Smooth muscle cell of the brain vasculature (primary cell): ENCODE data around the gene TMEM178B.
"Not testable (repeated sequence)": the region's sequence is repeated elsewhere in the genome, so short reads cannot be mapped to it uniquely, and the experiment has no call there.

Experiments
- DNase-seq: peaks from one replicate; pipeline ENCODE4 v3.0.0-alpha.2; 2012; ENCODE audit warnings: low read depth, low spot score

Gene TMEM178B

GRCh38 chr7:141312828-141313521 is 239.1 kb downstream of the TMEM178B start:
- DNase-seq, result no peak

- DNase-seq, result no peak
Observed at GRCh38 chr7:141313896-141314295, 240.0 kb downstream of the TMEM178B start.

- DNase-seq, result no peak
Observed at GRCh38 chr7:141317033-141317585, 243.2 kb downstream of the TMEM178B start.

- DNase-seq, result no peak
Observed at GRCh38 chr7:141320287-141320686, 246.4 kb downstream of the TMEM178B start.

GRCh38 chr7:141322383-141322782 is 248.5 kb downstream of the TMEM178B start:
- no peak for DNase-seq

- no peak for DNase-seq
Observed at GRCh38 chr7:141323826-141324225, 250.0 kb downstream of the TMEM178B start.

DNA sequence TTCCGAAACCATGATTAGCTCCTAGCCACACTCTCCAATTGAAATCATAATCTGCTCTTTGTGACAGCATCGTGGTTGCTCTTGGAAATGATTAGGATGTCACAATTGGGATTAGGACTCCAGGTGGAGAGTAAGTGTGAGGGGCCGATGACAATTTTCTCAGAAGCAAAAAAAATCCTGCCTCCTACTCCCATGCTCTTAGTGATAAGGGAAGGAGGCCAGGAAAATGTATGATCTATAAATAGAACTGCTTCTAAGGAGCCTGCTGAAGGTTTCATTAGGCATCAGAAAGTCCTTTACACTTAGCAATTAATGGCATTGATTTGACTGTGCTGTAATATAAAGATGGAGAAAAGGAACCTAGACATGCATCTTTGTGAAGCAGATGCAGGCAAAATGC is 251.0 kb downstream of the TMEM178B start:
- no peak for DNase-seq

- DNase-seq, result no peak
Observed at GRCh38 chr7:141325275-141325674, 251.4 kb downstream of the TMEM178B start.

- DNase-seq, result no peak
Observed at GRCh38 chr7:141328290-141328689, 254.4 kb downstream of the TMEM178B start.

- DNase-seq, result not testable (repeated sequence)
Observed at GRCh38 chr7:141330285-141330684, 256.4 kb downstream of the TMEM178B start.

DNA sequence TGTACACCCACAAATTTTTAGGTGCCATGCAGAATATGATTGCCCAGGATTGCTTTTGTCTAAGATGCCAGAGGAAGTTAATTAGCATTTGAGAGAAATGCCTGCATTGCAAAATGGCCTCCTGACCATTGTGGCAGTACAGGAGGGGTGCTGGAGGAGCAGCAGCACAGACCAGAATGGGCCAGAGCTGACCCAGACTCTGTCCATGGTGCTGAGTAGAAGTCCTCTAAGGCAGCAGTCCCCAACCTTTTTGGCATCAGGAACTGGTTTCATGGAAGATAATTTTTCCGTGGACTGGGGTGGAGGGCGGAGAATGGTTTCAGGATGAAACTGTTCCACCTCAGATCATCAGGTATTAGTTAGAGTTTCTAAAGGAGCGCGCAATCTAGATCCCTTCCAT is 259.6 kb downstream of the TMEM178B start:
- no peak for DNase-seq

- DNase-seq, result no peak
Observed at GRCh38 chr7:141335164-141335563, 261.3 kb downstream of the TMEM178B start.

GRCh38 chr7:141339603-141340002 is 265.7 kb downstream of the TMEM178B start:
- no peak for DNase-seq

GRCh38 chr7:141340991-141341390 is 267.1 kb downstream of the TMEM178B start:
- DNase-seq, result no peak

- DNase-seq, result no peak
Observed at GRCh38 chr7:141342621-141343408, 269.0 kb downstream of the TMEM178B start.

DNA sequence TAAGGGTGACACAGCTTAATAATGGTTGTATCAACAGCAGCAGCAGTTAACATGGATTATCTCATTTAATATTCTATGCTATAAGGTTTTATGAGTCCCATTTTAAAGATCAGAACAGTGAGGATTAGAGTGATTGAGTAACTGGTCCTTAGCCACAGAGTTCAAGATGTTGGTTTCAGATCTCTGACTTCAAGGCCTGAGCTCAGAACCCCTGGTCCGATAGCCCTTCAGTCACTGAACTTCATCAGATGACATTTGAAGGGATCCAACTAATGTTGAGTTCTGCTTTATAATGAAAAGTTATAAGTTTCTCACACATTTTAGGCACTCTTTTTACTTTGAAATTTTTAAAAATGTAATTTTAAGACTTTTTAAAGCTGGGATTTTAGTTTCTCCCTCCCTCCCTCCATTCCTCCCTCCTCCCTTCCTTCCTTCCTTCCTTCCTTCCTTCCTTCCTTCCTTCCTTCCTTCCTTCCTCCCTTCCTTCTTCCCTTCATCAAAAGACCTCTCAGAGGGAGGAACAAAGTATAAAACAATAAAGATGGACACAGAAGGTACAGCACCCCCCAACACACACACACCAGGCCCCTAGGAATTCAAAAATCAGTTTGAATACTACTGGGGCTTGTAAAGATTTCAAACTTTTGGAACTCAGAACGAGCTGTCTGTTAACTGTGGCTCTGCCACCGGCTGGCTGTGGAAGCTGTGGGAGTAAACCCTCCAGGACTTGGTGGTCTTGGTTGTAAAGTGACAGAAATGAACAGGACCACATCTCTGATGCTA is 270.5 kb downstream of the TMEM178B start:
- DNase-seq, result no peak

GRCh38 chr7:141348728-141349127 is 274.9 kb downstream of the TMEM178B start:
- no peak for DNase-seq

- no peak for DNase-seq
Observed at GRCh38 chr7:141349338-141349737, 275.5 kb downstream of the TMEM178B start.

DNA sequence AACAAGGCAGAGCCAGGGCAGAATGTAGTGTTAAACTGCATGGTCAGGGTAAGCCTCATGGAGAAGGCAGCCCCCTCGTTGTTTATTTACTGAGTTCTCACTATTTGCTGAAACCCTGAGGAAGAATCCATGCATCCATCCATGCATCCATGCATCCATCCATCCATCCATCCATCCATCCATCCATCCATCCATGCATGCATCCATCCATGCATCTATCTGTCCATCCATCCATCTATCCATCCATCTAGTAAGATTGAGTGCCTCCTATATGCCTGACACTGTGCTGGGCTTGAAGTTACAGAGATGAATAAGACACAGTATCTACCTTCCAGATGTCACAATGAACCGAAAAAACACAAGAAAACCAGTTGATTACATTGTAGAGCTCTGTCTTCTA is 275.9 kb downstream of the TMEM178B start:
- DNase-seq, result no peak

- DNase-seq, result no peak
Observed at GRCh38 chr7:141351175-141351574, 277.3 kb downstream of the TMEM178B start.

DNA sequence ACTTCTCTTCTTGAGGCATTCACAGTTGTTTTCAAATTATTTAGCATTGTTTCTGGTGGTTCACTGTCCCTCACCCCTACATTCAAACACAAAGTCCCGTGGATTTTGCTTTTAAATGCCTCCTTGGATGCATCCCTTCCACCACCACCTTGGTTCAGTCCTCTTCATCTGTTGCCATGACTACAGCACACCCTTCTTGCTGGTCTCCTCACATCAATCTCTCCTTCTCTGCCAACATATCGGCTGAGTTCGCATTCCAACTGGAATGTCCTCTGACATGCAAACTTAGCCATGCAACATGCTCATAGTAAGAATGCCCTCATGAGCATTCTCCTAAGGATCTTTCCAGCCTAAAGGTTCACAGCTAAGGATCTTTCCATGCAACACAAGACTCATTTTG is 279.1 kb downstream of the TMEM178B start:
- no peak for DNase-seq

- no peak for DNase-seq
Observed at GRCh38 chr7:141354251-141354650, 280.4 kb downstream of the TMEM178B start.
